ENCODE results near the gene B3GALT4.
A peak's percentile ranks its signal among the peaks of the same experiment; 100 is the strongest.

Gene B3GALT4

GRCh38 chr6:33290459-33290858 is 13.5 kb downstream of the B3GALT4 start:
- H3K4me3 ChIP-seq (ENCODE audit: low read length) = peak overlapping the region; percentile 98
- peaks cover 28% of the 10 kb centered on the region for H3K79me2 ChIP-seq (ENCODE audit: low read length)
- peaks cover 12% of the 10 kb centered on the region for H3K4me1 ChIP-seq (ENCODE audit: low read length)
- peak overlapping the region; percentile 97 for H3K4me2 ChIP-seq (ENCODE audit: low read length)
- H4K20me1 ChIP-seq (ENCODE audit: insufficient read depth, low read length) = no peaks in the 10 kb centered on the region
- no peaks in the 10 kb centered on the region for H3K27me3 ChIP-seq (ENCODE audit: low read depth, low read length)
- TF ChIP-seq CTCF (IDR thresholded peaks at IDR 0.05; ENCODE audit: low read depth, low read length) (no peak), EZH2phosphoT487 (IDR thresholded peaks at IDR 0.05; ENCODE audit: low read depth) (no peak)
- no peak overlapping the region for H2AFZ ChIP-seq (ENCODE audit: low read depth, low read length)
- no peak overlapping the region for H3K27ac ChIP-seq (ENCODE audit: low read length)
- peak overlapping the region; percentile 89; the same call in 1 of the 2 replicates for H3K9ac ChIP-seq (ENCODE audit: low read length)
- peaks cover 9% of the 10 kb centered on the region for H3K36me3 ChIP-seq (replicated peaks; ENCODE audit: low read depth, low read length)
- no peaks in the 10 kb centered on the region for H3K9me3 ChIP-seq (ENCODE audit: insufficient read depth, low read length)

GRCh38 chr6:33292996-33293682 is 16.2 kb downstream of the B3GALT4 start:
- H3K4me2 ChIP-seq (ENCODE audit: low read length) = no peak overlapping the region
- H3K4me1 ChIP-seq (ENCODE audit: low read length) = peaks cover 18% of the 10 kb centered on the region
- H3K9me3 ChIP-seq (ENCODE audit: insufficient read depth, low read length) = no peaks in the 10 kb centered on the region
- no peak overlapping the region for H3K9ac ChIP-seq (ENCODE audit: low read length)
- H4K20me1 ChIP-seq (ENCODE audit: insufficient read depth, low read length) = no peaks in the 10 kb centered on the region
- no peak overlapping the region for H3K27ac ChIP-seq (ENCODE audit: low read length)
- H3K27me3 ChIP-seq (ENCODE audit: low read depth, low read length) = no peaks in the 10 kb centered on the region
- no peak overlapping the region for H2AFZ ChIP-seq (ENCODE audit: low read depth, low read length)
- H3K79me2 ChIP-seq (ENCODE audit: low read length) = peaks cover 28% of the 10 kb centered on the region
- H3K4me3 ChIP-seq (ENCODE audit: low read length) = no peak overlapping the region
- H3K36me3 ChIP-seq (replicated peaks; ENCODE audit: low read depth, low read length) = peaks cover 9% of the 10 kb centered on the region
- no peak for TF ChIP-seq EZH2phosphoT487 (IDR thresholded peaks at IDR 0.05; ENCODE audit: low read depth)

GRCh38 chr6:33294086-33294823 is 17.3 kb downstream of the B3GALT4 start:
- Histone ChIP-seq H3K27me3 (ENCODE audit: low read depth, low read length) (no peaks in the 10 kb centered on the region), H3K27ac (ENCODE audit: low read length) (no peak overlapping the region), H3K4me1 (ENCODE audit: low read length) (peaks cover 16% of the 10 kb centered on the region), H3K4me2 (ENCODE audit: low read length) (no peak overlapping the region), H4K20me1 (ENCODE audit: insufficient read depth, low read length) (no peaks in the 10 kb centered on the region), H3K9me3 (ENCODE audit: insufficient read depth, low read length) (no peaks in the 10 kb centered on the region), H2AFZ (ENCODE audit: low read depth, low read length) (no peak overlapping the region), H3K9ac (ENCODE audit: low read length) (no peak overlapping the region), H3K36me3 (replicated peaks; ENCODE audit: low read depth, low read length) (peaks cover 9% of the 10 kb centered on the region), H3K79me2 (ENCODE audit: low read length) (peaks cover 21% of the 10 kb centered on the region), H3K4me3 (ENCODE audit: low read length) (no peak overlapping the region)
- TF ChIP-seq CTCF (IDR thresholded peaks at IDR 0.05; ENCODE audit: low read depth, low read length) (no peak), EZH2phosphoT487 (IDR thresholded peaks at IDR 0.05; ENCODE audit: low read depth) (no peak)

- H3K36me3 ChIP-seq (replicated peaks; ENCODE audit: low read depth, low read length) = peaks cover 17% of the 10 kb centered on the region
- H3K4me2 ChIP-seq (ENCODE audit: low read length) = no peak overlapping the region
- H3K4me3 ChIP-seq (ENCODE audit: low read length) = no peak overlapping the region
- H4K20me1 ChIP-seq (ENCODE audit: insufficient read depth, low read length) = no peaks in the 10 kb centered on the region
- H3K27ac ChIP-seq (ENCODE audit: low read length) = no peak overlapping the region
- H3K27me3 ChIP-seq (ENCODE audit: low read depth, low read length) = no peaks in the 10 kb centered on the region
- H3K9me3 ChIP-seq (ENCODE audit: insufficient read depth, low read length) = no peaks in the 10 kb centered on the region
- H3K9ac ChIP-seq (ENCODE audit: low read length) = no peak overlapping the region
- no peak for TF ChIP-seq CTCF (IDR thresholded peaks at IDR 0.05; ENCODE audit: low read depth, low read length)
- TF ChIP-seq EZH2phosphoT487 (IDR thresholded peaks at IDR 0.05; ENCODE audit: low read depth) = no peak
- H2AFZ ChIP-seq (ENCODE audit: low read depth, low read length) = no peak overlapping the region
- peaks cover 7% of the 10 kb centered on the region for H3K79me2 ChIP-seq (ENCODE audit: low read length)
- peaks cover 16% of the 10 kb centered on the region for H3K4me1 ChIP-seq (ENCODE audit: low read length)
Measured at GRCh38 chr6:33295621-33296369, 18.9 kb downstream of the B3GALT4 start.

Data from OCI-LY3 (cell line).